Subcutaneous adipose tissue (tissue), 4 donors: ENCODE measurements around the gene COL8A2. TPM values are rescaled to one million over a fixed set of nuclear protein-coding genes. Genes with fewer than 3 reads are reported as not detected.

Experiments used
- total RNA-seq, 4 donors: library from RNA; depleted of rRNA; stranded (reverse); fragments of >200 nt; gene quantifications; one replicate each; pipeline ENCODE4 v1.1.0, GENCODE V29; 2016
- TF ChIP-seq, protein P1 (sequence below): fragments of 450-650 bp; IDR thresholded peaks from one replicate; pipeline ENCODE4 v1.5.1; 2016; ENCODE audit warnings: low read depth, mild to moderate bottlenecking, control low read depth, antibody characterized with exemption, moderate library complexity

Gene COL8A2
- total RNA-seq, 4 donors from 2014 or later: 1.1 to 5.9 (median 3.3) TPM

DNA sequence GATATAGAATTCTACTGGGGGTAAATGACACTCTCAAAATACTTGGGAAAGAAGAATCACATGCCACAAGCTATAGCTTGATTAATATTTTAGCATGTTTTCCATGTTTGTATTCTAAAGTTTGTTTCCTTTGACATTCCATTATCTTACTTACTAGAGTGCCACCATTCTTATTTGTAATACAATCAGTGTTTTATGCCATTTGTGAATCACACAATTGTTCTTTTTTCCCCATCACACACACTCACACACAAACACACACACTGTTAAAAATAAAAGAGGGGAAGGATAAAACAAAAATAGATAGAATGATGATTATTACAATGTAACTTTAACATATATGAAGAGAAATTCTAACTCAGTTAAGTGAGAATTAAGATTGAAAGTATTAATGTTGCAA, 57.2 kb downstream of the COL8A2 start:
- TF ChIP-seq, protein P1, sequence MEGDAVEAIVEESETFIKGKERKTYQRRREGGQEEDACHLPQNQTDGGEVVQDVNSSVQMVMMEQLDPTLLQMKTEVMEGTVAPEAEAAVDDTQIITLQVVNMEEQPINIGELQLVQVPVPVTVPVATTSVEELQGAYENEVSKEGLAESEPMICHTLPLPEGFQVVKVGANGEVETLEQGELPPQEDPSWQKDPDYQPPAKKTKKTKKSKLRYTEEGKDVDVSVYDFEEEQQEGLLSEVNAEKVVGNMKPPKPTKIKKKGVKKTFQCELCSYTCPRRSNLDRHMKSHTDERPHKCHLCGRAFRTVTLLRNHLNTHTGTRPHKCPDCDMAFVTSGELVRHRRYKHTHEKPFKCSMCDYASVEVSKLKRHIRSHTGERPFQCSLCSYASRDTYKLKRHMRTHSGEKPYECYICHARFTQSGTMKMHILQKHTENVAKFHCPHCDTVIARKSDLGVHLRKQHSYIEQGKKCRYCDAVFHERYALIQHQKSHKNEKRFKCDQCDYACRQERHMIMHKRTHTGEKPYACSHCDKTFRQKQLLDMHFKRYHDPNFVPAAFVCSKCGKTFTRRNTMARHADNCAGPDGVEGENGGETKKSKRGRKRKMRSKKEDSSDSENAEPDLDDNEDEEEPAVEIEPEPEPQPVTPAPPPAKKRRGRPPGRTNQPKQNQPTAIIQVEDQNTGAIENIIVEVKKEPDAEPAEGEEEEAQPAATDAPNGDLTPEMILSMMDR: no peak

DNA sequence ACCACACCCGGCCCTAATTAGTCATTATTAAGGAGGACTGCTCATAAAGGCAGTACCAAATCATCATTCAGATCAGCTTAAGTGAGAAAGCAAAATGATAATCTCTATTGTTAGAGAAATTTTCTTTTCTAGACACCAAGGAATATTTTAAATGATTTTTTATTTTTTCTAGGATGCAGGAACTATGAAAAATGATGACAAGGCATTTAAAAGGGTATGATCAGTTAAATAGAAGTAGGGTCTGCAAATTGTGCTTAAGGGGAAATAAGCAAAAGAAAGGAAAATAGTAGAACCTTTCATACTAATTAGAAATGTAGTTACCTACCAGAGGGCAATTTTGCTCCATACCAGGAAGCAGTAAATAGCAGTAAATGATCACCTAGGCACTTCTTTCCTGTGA, 62.7 kb downstream of the COL8A2 start:
- TF ChIP-seq, protein P1: no peak

DNA sequence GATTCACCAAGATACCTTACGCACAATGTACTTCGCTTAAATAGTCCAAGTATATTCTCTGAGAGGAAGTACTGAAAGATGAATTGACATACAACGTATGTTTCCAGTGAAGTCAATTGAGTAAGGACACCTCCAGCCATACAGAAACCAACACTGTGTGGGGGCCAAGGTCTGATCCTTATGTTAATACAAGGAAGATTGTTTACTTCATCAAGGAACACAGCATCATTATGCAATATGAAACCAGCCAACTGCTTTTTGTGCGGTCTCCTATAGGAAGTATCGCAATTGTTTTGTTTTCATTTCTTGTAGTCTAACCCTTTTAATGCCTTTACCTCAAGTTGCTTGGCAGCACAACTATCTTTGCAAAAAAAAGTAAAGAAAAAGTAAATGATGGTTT, 69.3 kb downstream of the COL8A2 start:
- TF ChIP-seq, protein P1: no peak

DNA sequence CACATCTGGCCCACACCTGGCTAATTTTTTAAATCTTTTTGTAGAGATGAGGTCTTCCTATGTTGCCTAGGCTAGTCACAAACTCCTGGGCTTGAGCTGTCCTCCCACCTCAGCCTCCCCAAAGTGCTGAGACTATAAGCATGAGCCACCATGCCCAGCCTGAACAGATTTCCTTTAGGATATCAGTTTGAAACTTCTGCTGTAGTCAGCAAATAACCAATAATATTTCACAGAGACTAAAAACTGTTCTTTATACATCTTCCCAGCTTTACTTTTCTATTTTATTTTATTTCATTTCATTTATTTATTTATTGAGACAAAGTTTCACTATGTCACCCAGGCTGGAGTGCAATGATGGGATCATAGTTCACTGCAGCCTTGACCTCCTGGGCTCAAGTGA, 71.0 kb downstream of the COL8A2 start:
- TF ChIP-seq, protein P1: no peak

DNA sequence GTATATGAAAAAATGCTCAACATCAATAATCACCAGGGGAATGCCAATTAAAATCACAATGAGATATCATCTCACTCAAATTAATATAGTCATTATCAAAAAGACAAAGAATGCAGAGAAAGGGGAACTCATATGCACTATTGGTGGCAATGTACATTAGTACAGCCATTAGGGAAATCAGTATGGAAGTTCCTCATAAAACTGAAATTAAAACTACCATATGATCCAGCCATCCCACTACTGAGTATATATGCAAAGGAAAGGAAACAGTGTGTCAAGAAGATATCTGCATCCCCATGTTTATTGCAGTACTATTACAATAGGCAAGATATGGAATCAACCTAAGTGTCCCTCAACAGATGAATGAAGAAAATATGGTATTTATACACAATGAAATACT, 73.2 kb downstream of the COL8A2 start:
- TF ChIP-seq, protein P1: no peak

Other genes starting within 250 kb of the COL8A2 start
- gene AGO1, start 242.0 kb downstream of the COL8A2 start, total RNA-seq: 10 to 100 TPM; 13.2 to 26.3 (median 20.1) TPM
- gene AGO3, start 194.1 kb downstream of the COL8A2 start, total RNA-seq: 10 to 100 TPM; 22.2 to 29.7 (median 25.6) TPM
- under 1 TPM in 1 of 4 donors, not detected in 3; 0.57 TPM for gene TEKT2, start 41.1 kb downstream of the COL8A2 start, total RNA-seq
- gene ADPRS, start 36.3 kb downstream of the COL8A2 start, total RNA-seq: 10 to 100 TPM; 18.9 to 35.9 (median 29.7) TPM
- 100 to 1,000 TPM in 2 of 4 donors, 10 to 100 TPM in 2; 64.6 to 104 (median 91.0) TPM for gene TRAPPC3, start 24.3 kb upstream of the COL8A2 start, total RNA-seq
- gene MAP7D1, start 30.9 kb upstream of the COL8A2 start, total RNA-seq: 100 to 1,000 TPM in 1 of 4 donors, 10 to 100 TPM in 3; 73.1 to 227 (median 77.9) TPM
- gene THRAP3, start 99.2 kb upstream of the COL8A2 start, total RNA-seq: 10 to 100 TPM; 85.7 to 96.5 (median 87.6) TPM
- gene SH3D21, start 181.1 kb upstream of the COL8A2 start, total RNA-seq: 1 to 10 TPM in 2 of 4 donors, under 1 TPM in 2; 0.66 to 3.4 (median 1.5) TPM
- gene EVA1B, start 198.4 kb upstream of the COL8A2 start, total RNA-seq: 10 to 100 TPM; 19.2 to 96.0 (median 73.8) TPM